ENCODE results near the gene CYB5D1. TPM values are rescaled to one million over a fixed set of nuclear protein-coding genes. Genes with fewer than 3 reads are reported as not detected.

The CYB5D1 gene
- total RNA-seq, 1 experiment from 2014 or later, result 18.0 TPM

DNA sequence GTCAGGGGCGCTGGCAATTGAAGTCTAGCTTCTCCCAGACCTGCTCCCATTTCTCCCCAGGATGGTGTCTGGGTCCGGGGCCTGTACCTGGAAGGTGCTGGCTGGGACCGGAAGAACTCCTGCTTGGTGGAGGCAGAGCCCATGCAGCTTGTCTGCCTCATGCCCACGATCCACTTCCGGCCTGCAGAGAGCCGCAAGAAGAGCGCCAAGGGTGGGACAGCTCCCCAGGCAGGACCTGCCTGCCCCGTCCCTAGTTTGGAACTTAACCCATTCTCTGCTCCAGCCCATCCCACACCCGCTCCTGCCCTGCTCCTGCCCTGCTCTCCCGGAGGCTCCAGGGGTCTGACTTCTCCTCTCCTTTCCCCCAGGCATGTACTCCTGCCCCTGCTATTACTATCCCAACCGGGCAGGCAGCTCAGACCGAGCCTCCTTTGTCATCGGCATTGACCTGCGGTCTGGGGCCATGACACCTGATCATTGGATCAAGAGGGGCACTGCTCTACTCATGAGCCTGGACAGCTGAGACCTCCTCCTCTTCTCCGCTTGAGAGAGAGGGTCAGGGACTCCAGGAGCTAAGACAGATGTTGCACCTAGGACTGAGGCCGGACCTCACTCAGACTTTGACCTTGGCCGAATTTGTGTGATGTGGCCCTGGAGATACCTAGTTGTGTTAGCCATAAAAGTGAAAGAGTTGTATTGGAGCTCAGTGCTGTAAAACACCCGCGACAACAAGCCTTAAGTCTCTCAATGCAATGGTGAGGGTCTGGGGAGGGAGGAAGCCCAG is 24.6 kb upstream of the CYB5D1 start:
- Histone ChIP-seq H3K14ac (ENCODE audit: insufficient read depth, low read length) (no peak overlapping the region), H3K27me3 (ENCODE audit: insufficient read depth, low read length) (peaks cover 9% of the 10 kb centered on the region; the same call in 1 of the 2 replicates), H3K23ac (ENCODE audit: insufficient read length, low read depth, low read length) (no peak overlapping the region), H2BK20ac (ENCODE audit: low read depth, low read length, poor library complexity, severe bottlenecking) (no peak overlapping the region), H4K8ac (replicated peaks; ENCODE audit: insufficient read length, low read depth, low read length) (no peak overlapping the region), H3T11ph (ENCODE audit: low read length) (no peak overlapping the region), H3K9ac (ENCODE audit: extremely low read depth, insufficient read length, low read length) (no peak overlapping the region), H4K20me1 (ENCODE audit: control insufficient read depth, insufficient read depth, insufficient read length) (no peaks in the 10 kb centered on the region), H2AK5ac (ENCODE audit: insufficient read length, low read length) (no peak overlapping the region), H2BK5ac (ENCODE audit: insufficient read length, low read length) (no peak overlapping the region), H3K18ac (ENCODE audit: insufficient read length, low read depth, low read length) (no peak overlapping the region), H3K9me3 (ENCODE audit: control insufficient read depth, low read depth, low read length) (no peaks in the 10 kb centered on the region), H3K4ac (ENCODE audit: low read depth, low read length) (no peak overlapping the region), H3K79me1 (ENCODE audit: insufficient read depth, low read depth, low read length, poor library complexity, severe bottlenecking) (no peaks in the 10 kb centered on the region), H3K23me2 (ENCODE audit: insufficient read length, low read depth, low read length, poor library complexity, severe bottlenecking) (peaks cover 31% of the 10 kb centered on the region), H3K79me2 (ENCODE audit: insufficient read depth, low read length) (no peaks in the 10 kb centered on the region), H4K91ac (ENCODE audit: insufficient read length, low read depth, low read length) (no peak overlapping the region), H2AFZ (ENCODE audit: low read length) (no peak overlapping the region), H2BK12ac (ENCODE audit: insufficient read length, low read depth, low read length) (no peak overlapping the region), H2BK15ac (ENCODE audit: low read depth, low read length) (no peak overlapping the region), H3K4me2 (ENCODE audit: insufficient read depth, insufficient read length, low read length) (peak overlapping the region; percentile 75), H3K56ac (ENCODE audit: insufficient read length, low read depth, low read length) (no peak overlapping the region), H3K4me1 (ENCODE audit: insufficient read depth, low read length) (peaks cover 2% of the 10 kb centered on the region; the same call in 1 of the 2 replicates), H2BK120ac (ENCODE audit: low read depth, low read length, poor library complexity, severe bottlenecking) (no peak overlapping the region), H4K5ac (ENCODE audit: insufficient read length, low read depth, low read length) (no peak overlapping the region), H3K27ac (ENCODE audit: insufficient read length, low read depth, low read length) (no peak overlapping the region)
- no CpG with 5 or more reads among the region's 19 CpGs for WGBS (ENCODE audit: extremely low coverage, insufficient read length, low lambda C conversion rate)
- no peak for TF ChIP-seq CTCF (conservative IDR thresholded peaks at IDR 0.05)
- peaks cover 21 to 29% of the 10 kb centered on the region in 2 experiments for H3K4me1 Mint-ChIP-seq
- H3K4me3 Mint-ChIP-seq, result peak overlapping the region; percentile 81 to 90
- peak; percentile 42 for DNase-seq
- peaks cover 48% of the 10 kb centered on the region for H3K27me3 Mint-ChIP-seq (ENCODE audit: low read depth)
- H3K27ac Mint-ChIP-seq, result no peak overlapping the region
- no peaks in the 10 kb centered on the region for H3K36me3 Mint-ChIP-seq (ENCODE audit: insufficient read depth in 1 of 3, low read depth in 3 of 3)
- no peaks in the 10 kb centered on the region for H3K9me3 Mint-ChIP-seq
